ENCODE measurements around the gene INTS15.
"Not testable (repeated sequence)": the region's sequence is repeated elsewhere in the genome, so short reads cannot be mapped to it uniquely, and the experiment has no call there.

Gene INTS15

DNA sequence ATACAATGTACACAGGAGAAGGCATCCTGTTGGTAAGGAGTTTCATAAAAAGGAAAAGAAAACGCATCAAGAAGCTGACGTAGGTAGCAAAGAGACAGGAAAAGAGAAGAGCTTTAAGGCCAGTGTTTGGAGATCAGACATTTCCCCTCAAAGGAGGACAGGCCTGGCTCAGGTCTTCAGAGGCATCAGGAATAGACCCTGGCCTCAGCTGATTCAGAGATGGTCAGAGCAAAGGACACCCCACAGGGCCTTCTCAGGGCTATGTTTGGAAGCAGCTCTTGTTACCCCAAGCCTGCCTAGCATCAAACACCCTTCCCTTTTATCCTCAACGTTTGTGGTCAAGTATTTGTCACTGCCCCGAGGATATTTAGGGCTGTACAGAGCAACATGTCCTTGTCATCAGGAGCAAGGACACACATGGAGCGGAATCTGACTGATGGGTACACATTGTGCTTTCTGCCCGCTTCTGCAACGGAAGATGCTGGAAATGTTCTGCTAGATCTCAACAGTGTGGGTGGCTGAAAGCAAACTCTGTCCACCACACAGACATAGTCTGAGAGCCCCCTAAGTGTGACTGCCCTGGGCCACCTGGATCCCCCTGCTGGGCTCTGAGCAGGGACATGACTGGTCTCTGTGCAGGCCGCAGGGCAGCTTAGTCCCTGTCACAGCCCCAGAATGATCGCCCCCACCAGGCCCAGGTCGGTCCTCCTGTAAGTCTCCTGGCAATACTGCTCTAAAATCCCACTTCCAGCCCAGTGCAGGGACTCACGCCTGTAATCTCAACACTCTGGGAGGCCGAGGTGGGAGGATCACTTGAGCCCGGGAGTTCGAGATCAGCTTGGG, 13.6 kb upstream of the INTS15 start:
- in situ Hi-C loops (cut with HindIII; ENCODE audit: low sequenced_read_pairs): loop anchor here (5.0 kb wide), 1 partner anchor 84 kb away; no protein-coding TSS in a partner anchor

DNA sequence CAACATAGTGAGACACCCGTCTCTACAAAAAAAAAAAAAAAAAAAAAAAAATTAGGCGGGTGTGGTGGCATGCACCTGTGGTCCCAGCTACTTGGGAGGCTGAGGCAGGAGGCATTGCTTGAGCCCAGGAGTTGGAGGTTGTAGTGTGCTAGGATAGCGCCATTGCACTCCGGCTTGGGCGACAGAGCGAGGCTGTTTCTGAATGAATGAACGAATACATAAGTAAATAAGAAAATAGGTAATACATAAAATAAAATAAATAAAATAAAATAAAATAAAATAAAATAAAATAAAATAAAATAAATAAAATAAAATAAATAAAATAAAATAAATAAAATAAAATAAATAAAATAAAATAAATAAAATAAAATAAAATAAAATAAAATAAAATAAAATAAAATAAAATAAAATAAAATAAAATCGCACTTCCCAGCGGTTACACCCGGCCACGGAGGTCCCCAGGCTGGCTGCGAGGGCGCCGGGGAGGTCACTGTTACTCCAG, 12.9 kb upstream of the INTS15 start:
- in situ Hi-C loops (cut with HindIII; ENCODE audit: low sequenced_read_pairs): loop anchor here (5.0 kb wide), 1 partner anchor 85 kb away; no protein-coding TSS in a partner anchor

DNA sequence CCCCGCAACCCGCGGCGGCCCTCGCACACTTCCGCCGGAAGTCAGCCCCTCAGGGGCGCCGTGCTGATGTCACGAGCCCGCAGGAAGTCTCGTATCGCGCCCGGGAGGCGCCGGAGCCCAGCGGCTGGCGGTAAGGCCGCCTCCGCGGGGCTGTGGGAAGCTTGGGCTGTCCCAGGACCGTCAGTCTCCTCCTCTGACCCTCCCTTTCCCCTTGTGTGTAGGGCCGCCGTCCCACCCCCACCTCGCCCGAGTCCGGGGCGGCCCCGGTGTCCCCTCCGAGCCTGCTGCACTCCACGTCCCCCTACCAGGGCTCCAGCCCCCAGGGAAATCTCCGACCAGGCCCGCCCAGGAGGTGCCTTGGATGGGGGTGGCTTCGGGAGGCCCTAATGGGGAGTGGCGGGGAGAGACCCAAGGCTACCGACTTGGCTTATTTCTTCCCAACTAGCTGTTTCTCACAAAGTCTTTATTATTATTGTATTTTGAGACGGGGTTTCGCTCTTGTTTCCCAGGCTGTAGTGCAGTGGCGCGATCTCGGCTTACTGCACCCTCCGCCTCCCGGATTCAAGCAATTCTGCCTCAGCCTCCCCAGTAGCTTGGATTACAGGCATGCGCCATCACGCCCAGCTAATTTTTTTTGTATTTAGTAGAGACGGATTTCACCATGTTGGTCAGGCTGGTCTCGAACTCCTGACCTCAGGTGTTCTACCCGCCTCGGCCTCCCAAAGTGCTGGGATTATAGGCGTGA, 12.3 kb upstream of the INTS15 start, which contains the start of gene ZDHHC4:
ZDHHC4 (plus strand) TSS at position 86 of the 745 bp plus-strand sequence. CDS start 3,108 bp downstream, outside the sequence.
- in situ Hi-C loops (cut with HindIII; ENCODE audit: low sequenced_read_pairs): loop anchor here (5.0 kb wide), 1 partner anchor 85 kb away; no protein-coding TSS in a partner anchor

DNA sequence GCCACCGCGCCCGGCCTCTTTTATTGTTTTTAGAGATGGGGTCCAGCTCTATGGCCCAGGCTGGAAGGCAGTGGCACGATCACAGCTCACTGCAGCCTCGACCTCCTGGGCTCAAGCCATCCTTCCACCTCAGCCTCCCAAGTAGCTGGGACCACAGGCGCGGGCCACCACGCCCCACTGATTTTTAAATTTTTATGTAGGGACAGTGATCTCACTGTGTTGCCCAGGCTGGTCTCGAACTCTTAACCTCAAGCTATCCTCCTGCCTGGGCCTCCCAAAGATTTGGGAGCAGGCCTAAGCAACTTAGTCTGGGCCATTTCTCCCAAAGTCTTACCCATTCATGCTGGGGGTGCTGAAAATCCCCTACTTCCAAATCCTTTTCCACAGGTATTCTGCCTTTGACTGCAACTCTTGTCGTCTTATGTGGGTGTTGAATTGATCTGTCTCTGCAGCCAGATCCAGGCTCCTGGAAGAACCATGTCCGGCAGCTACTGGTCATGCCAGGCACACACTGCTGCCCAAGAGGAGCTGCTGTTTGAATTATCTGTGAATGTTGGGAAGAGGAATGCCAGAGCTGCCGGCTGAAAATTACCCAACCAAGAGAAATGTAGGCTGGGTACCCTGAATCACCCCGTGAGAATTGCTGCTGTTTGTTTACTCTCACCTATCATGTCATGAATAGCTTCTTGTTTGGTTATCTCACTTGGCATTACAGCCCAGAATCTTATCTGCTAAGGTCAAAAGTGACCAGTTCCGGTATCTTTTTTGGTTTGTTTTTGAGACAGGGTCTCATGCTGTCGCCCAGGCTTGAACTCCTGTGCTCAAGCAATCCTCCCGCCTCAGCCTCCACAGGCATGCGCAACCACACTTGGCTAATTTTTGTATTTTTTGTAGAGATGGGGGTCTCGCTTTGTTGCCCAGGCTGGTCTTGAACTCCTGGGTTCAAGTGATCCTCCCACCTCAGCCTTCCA, 11.4 kb upstream of the INTS15 start:
- in situ Hi-C loops (cut with HindIII; ENCODE audit: low sequenced_read_pairs): loop anchor here (5.0 kb wide), 1 partner anchor 86 kb away; no protein-coding TSS in a partner anchor

DNA sequence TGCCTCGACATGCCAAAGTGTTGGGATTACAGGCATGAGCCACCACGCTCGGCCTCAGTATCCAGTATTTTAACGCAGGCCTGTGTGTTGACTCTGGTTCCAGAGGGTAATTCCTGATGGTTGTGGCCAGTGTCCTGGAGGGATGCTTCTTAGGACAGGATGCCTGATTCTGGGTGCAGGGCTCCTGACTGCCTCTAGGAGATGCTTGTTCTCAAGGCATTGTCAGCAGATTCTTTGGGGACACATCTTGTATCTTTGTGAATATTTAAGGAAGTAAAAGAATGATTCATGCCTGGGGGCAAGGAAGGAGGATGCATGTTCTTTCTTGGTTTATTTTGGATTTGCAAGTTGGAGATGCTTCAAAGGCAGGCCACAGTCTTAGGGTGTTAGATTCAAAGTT, 10.4 kb upstream of the INTS15 start:
- in situ Hi-C loops (cut with HindIII; ENCODE audit: low sequenced_read_pairs): loop anchor here (5.0 kb wide), 1 partner anchor 87 kb away; no protein-coding TSS in a partner anchor

DNA sequence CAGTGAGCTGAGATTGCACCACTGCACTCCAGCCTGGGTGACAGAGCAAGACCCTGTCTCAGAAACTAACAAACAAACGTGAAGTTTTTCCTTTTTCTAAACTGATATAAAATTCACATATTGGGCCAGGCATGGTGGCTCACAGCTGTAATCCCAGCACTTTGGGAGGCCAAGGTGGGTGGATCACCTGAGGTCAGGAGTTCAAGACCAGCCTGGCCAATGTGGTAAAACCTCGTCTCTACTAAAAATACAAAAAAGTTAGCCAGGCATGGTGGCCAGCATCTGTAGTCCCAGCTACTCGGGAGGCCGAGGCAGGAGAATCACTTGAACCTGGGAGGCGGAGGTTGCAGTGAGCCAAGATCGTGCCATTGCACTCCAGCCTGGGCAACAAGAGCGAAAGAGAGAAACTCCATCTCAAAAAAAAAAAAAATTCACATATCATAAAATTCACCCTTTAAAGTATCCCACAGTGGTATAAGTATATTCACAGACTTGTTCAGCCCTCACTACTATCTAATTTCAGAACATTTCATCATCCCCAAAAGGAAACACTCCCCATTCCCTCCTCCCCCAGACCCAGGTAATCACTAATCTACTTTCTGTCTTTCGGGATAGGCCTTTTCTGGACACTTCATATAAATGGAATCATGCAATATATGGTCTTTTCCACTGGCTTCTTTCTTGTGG, 3.9 kb upstream of the INTS15 start:
- in situ Hi-C loops (cut with HindIII; ENCODE audit: low sequenced_read_pairs): not testable (repeated sequence)

DNA sequence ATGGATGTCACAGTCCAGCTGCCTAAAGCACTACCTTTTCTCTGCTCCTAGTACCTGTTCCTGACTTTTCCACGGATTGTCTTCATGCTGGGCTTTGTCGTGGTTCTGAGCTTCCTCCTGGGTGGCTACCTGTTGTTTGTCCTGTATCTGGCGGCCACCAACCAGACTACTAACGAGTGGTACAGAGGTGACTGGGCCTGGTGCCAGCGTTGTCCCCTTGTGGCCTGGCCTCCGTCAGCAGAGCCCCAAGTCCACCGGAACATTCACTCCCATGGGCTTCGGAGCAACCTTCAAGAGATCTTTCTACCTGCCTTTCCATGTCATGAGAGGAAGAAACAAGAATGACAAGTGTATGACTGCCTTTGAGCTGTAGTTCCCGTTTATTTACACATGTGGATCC, 1.3 kb upstream of the INTS15 start:
- in situ Hi-C loops (cut with HindIII; ENCODE audit: low sequenced_read_pairs): no loop called here

DNA sequence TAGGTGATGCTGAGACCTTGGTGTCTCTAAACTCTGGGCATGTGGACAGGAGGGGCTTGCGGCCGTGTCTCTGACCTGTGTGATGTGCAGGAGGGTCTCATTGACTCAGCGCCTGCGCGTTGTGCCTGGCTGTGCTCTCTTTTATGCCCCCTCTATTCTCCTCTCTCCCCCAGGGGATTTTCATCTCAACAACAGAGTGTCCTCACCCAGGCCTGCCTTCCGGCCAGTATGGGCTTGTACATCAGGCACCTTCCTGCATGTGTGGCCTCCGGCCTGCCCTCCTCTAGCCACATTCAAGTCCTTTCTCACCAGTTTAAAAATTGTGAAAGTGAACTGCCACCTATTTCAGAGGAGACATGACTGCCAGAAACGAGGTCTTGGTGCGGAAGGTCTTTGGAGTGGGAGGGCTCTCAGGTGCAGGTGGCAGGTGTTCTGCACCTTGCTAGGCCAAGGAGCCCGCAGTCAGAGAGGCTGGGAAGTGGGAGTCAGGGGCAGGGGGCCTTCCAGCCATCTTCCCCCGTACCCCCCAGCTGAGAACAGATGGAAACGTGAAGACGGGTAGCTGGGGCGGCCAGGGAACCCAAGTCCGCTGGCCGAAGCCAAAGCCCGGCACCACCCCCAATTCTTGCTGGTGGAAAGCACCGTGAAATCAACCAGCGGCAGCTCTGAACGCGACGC, 531 bp upstream of the INTS15 start:
- in situ Hi-C loops (cut with HindIII; ENCODE audit: low sequenced_read_pairs): no loop called here

DNA sequence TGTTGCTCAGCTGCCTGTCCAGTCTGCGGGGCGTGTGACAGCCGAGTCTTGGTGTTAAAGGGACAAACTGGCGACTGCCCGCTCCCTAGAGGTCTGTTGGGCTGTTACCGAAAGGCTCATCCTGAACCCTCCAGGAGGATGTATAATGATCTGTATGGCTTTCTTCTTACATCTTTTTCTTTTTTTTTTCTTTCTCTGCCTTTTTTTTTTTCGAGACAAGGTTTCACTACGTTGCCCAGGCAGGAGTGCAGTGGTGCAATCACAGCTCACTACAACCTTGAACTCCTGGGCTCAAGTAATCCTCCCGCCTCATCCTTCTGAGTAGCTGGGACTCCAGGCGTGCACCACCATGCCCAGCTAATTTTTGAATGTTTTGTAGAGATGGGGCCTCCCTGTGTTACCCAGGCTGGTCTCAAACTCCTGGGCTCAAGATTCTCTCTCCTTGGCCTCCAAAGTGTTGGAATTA, 857 bp downstream of the INTS15 start:
- in situ Hi-C loops (cut with HindIII; ENCODE audit: low sequenced_read_pairs): loop anchor here (5.0 kb wide), 1 partner anchor 42 kb away; no protein-coding TSS in a partner anchor

DNA sequence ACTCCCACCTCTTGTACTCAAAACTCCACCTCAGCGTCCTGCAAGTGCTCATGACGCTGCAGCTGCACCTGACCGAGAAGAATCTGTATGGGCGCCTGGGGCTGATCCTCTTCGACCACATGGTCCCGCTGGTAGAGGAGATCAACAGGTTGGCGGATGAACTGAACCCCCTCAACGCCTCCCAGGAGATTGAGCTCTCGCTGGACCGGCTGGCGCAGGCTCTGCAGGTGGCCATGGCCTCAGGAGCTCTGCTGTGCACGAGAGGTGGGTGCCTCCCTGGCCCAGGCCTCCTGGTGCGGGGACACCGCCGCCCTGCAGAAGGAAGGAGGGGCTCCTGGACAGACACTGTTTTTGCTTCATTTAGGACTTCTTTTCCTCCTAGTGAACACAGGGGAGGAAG, 10.3 kb downstream of the INTS15 start:
- in situ Hi-C loops (cut with HindIII; ENCODE audit: low sequenced_read_pairs): no loop called here

DNA sequence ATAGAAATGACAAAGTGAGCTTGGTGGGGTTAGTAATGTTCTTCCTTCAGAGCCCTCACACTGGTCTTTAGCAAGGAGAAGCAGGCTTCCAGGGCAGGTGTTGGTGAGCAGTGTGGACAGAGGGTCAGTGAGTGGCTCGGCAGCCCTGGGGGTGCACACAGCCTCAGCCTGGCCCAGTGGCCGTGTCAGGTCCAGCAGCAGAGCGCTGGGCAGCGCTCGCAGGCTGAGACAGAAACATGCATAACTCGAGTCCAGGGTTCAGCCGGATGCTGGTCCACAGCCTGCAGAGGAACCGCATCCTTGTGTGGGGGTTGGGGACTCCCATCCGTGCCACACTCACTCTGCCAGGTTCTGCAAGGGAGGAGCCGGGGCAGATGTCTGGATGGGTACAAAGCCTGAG, 14.6 kb downstream of the INTS15 start:
- in situ Hi-C loops (cut with HindIII; ENCODE audit: low sequenced_read_pairs): no loop called here

DNA sequence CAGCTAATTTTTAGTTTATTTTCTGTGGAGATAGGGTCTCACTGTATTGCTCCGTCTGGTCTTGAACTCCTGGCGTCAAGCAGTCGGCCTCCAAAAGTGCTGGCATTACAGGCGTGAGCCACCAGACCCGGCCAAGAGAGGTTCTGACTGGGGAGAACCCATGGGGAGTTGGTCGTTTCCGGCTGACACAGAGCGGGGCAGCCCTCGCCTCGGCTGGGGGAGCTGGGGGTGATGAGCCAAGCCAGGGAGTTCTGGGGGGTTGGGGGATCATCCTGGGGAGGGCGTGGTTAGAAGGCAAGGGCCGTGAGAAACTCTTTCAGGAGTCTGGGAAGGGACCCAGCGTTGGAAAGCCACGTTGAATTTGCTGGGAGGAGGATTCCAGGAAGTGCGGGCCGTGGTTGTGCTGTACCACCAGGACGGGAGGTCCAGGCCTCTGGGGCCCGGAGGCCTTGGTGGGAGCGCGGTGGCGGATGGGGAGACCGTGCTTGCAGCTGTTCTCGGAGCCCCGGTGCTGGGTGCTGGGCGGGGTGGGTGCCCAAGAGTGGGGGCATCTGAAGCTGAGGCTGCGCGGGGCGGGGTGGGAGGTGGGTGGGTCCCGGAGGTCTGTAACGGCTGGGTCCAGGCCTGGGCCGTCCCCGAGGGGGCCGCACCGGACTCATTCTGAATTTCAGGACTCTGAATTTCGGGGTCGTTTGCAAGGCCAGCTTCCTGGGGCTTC, 17.2 kb downstream of the INTS15 start:
- in situ Hi-C loops (cut with HindIII; ENCODE audit: low sequenced_read_pairs): loop anchor here (5.0 kb wide), 1 partner anchor 60 kb away; no protein-coding TSS in a partner anchor

DNA sequence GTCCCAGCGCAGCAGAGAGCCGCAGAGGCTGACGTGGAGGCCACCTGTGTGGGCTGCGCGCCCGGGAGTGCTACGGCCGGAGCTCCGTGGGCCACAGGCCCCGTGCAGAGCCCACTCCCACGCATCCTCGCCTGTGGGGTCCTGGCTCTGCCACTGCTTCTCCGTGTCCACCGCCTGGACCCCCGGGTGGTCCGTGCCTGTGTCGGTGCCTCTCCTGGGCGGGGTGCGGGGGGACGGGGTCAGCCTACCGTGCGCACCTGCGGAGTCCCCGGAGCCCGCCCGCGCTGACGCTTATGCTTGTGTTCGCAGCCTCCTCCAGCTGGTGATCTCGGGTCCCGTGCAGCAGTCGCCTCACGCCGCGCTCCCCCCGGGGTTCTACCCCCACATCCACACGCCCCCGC, 17.8 kb downstream of the INTS15 start:
- in situ Hi-C loops (cut with HindIII; ENCODE audit: low sequenced_read_pairs): loop anchor here (5.0 kb wide), 1 partner anchor 60 kb away; no protein-coding TSS in a partner anchor

DNA sequence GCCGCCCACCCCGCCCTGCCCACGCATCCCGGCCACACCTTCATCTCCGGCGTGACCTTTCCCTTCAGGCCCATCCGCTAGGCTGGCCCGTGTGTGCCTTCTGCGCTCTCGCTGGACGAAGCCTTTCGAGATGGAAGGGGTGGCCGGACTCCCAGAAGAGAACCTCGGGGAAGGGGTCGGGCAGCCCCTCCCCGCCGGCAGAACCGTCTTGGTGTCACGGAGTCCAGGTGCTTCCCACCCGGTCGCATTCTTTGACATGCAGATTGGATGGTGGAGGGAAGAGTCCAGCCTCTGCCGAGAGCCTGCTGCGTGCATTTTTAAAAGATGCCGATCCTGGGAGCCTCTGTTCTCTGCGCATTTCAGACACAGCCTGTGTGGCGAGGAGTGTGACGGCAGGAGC, 18.3 kb downstream of the INTS15 start:
- in situ Hi-C loops (cut with HindIII; ENCODE audit: low sequenced_read_pairs): loop anchor here (5.0 kb wide), 1 partner anchor 61 kb away; no protein-coding TSS in a partner anchor

DNA sequence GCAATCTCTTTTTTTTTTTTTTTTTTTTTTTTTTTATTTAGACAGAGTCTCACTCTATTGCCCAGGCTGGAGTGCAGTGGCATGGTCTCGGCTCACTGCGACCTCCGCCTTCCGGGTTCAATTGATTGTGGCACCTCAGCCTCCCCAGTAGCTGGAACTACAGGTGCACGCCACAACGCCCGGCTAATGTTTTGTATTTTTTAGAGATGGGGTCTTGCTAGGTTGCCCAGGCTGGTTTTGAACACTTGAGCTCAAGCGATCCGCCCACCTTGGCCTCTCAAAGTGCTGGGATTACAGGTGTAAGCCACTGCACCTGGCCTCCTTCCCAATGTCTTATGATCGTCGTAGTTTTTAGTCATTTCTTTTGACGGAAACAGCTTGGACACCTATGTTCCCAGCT, 19.0 kb downstream of the INTS15 start:
- in situ Hi-C loops (cut with HindIII; ENCODE audit: low sequenced_read_pairs): loop anchor here (5.0 kb wide), 1 partner anchor 61 kb away; no protein-coding TSS in a partner anchor

DNA sequence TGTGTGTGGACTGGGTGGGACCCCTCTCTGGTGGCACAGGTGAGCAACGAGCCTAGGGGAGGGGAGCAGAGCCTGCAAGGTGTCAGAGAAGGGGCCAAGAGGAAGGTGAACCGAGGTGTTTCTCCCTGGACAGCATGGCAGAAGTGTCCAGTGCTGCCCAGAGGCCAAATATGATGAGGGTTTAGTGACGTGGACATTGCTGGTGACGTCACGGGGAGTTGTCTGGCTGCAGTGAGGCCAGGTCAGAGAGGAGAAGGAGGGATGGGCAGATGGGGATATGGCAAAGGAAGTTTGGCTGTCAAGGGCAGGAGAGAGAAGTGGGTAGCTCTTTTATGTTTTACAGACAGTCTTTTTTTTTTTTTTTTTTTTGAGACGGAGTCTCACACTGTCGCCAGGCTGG, 23.0 kb downstream of the INTS15 start:
- in situ Hi-C loops (cut with HindIII; ENCODE audit: low sequenced_read_pairs): no loop called here

DNA sequence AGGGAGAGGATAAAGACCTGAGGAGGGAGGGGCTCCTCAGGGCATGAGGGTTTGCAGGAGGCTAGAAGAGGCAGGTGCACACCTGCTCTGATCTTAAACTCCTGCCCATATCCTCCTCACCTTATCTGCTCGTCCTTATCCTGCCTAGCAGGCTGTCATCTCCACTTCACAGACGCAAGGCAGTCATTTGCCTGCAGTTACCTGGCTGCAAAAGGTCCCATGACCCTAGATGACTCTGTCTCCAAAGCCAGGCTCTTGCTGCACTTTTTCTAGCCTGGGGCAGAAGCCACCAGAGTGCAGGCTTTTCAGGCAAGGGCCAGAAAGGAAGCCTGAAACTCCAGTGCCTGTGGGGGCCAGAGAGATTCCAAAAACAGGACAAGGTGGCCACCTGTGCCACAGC, 23.9 kb downstream of the INTS15 start:
- in situ Hi-C loops (cut with HindIII; ENCODE audit: low sequenced_read_pairs): no loop called here

Data from endothelial cell of hepatic sinusoid (primary cell).